HG03108 (cell line): ENCODE data around the gene SLC5A11.

ENCODE experiments used
- ATAC-seq: cut with Tn5 transposase; IDR thresholded peaks from one replicate; pipeline ENCODE4 v1.9.1; 2021; ENCODE audit warnings: moderate library complexity; ENCODE audit not compliant: unreplicated experiment

Gene SLC5A11

GRCh38 chr16:24917236-24917635 lies 71.5 kb downstream of the SLC5A11 start:
- no peak for ATAC-seq

- ATAC-seq, result no peak
Observed at GRCh38 chr16:24917891-24918290, 72.1 kb downstream of the SLC5A11 start.

- no peak for ATAC-seq
Observed at GRCh38 chr16:24918641-24919040, 72.9 kb downstream of the SLC5A11 start.

GRCh38 chr16:24919536-24919935 lies 73.8 kb downstream of the SLC5A11 start:
- ATAC-seq, result no peak

GRCh38 chr16:24920568-24920967 lies 74.8 kb downstream of the SLC5A11 start:
- no peak for ATAC-seq

GRCh38 chr16:24921229-24921628 lies 75.5 kb downstream of the SLC5A11 start:
- no peak for ATAC-seq

GRCh38 chr16:24925163-24925562 lies 79.4 kb downstream of the SLC5A11 start:
- ATAC-seq, result no peak

GRCh38 chr16:24929409-24929808 lies 83.6 kb downstream of the SLC5A11 start:
- no peak for ATAC-seq

- no peak for ATAC-seq
Observed at GRCh38 chr16:24930440-24930839, 84.7 kb downstream of the SLC5A11 start.

GRCh38 chr16:24931091-24931490 lies 85.3 kb downstream of the SLC5A11 start:
- no peak for ATAC-seq

GRCh38 chr16:24935336-24935735 lies 89.6 kb downstream of the SLC5A11 start:
- ATAC-seq, result no peak

GRCh38 chr16:24936151-24936550 lies 90.4 kb downstream of the SLC5A11 start:
- ATAC-seq, result no peak

GRCh38 chr16:24939224-24939623 lies 93.5 kb downstream of the SLC5A11 start:
- no peak for ATAC-seq

GRCh38 chr16:24939738-24940137 lies 94.0 kb downstream of the SLC5A11 start:
- no peak for ATAC-seq

GRCh38 chr16:24943471-24943870 lies 97.7 kb downstream of the SLC5A11 start:
- no peak for ATAC-seq

- no peak for ATAC-seq
Observed at GRCh38 chr16:24944206-24944605, 98.4 kb downstream of the SLC5A11 start.

- ATAC-seq, result no peak
Observed at GRCh38 chr16:24946155-24946554, 100.4 kb downstream of the SLC5A11 start.

GRCh38 chr16:24950275-24950674 lies 104.5 kb downstream of the SLC5A11 start:
- no peak for ATAC-seq

- no peak for ATAC-seq
Observed at GRCh38 chr16:24953306-24953705, 107.5 kb downstream of the SLC5A11 start.

- ATAC-seq, result no peak
Observed at GRCh38 chr16:24953721-24954120, 108.0 kb downstream of the SLC5A11 start.

- no peak for ATAC-seq
Observed at GRCh38 chr16:24954137-24954536, 108.4 kb downstream of the SLC5A11 start.

- no peak for ATAC-seq
Observed at GRCh38 chr16:24955975-24956731, 110.4 kb downstream of the SLC5A11 start.

- no peak for ATAC-seq
Observed at GRCh38 chr16:24957887-24958286, 112.1 kb downstream of the SLC5A11 start.
